ENCODE data around the gene DBF4. TPM values are rescaled to one million over a fixed set of nuclear protein-coding genes. Genes with fewer than 3 reads are reported as not detected.
"Not testable (repeated sequence)": the region's sequence is repeated elsewhere in the genome, so short reads cannot be mapped to it uniquely, and the experiment has no call there.

The DBF4 gene
- total RNA-seq, 1 experiment from 2014 or later: 22.0 TPM

DNA sequence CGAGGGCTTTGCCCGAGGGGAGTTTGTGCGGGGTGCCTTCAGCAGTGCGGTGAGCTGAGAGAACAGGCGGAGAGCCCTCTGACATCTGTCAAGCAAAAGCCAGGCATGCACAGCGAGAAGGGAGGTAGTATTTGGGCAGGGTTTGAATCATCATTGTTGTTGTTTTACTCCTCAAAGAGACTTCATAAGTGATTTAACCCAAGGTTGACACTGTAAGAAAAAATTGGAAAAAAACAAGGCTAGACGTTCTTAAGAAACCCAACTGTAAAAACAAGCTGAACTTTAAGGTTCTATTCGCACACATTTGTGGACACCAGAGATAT is 59.1 kb downstream of the DBF4 start:
- no TSS peak for BruUV-seq (replicated peaks)
- CTCF ChIA-PET: interaction anchor here (1.3 kb wide), 1 partner anchor 176 kb away, joined by 7 read pairs; no protein-coding TSS in a partner anchor
- H3K4me1 Mint-ChIP-seq (ENCODE audit: low read depth, unreplicated experiment): no peaks in the 10 kb centered on the region
- TF ChIP-seq CTCF (IDR thresholded peaks at IDR 0.05; ENCODE audit: unreplicated experiment): no peak
- peak overlapping the region; percentile 74 for H3K4me3 Mint-ChIP-seq (ENCODE audit: low read depth, unreplicated experiment)
- H3K9me3 Mint-ChIP-seq (ENCODE audit: low read depth, unreplicated experiment): no peaks in the 10 kb centered on the region
- no peak overlapping the region for H3K27ac Mint-ChIP-seq (ENCODE audit: unreplicated experiment)
- DNase-seq: no peak
- intact Hi-C loops (cut with micrococcal nuclease; ENCODE audit: unreplicated experiment): no loop called here
- H3K36me3 Mint-ChIP-seq (ENCODE audit: insufficient read depth, unreplicated experiment): peaks cover 10% of the 10 kb centered on the region
- peaks cover 5% of the 10 kb centered on the region for H3K27me3 Mint-ChIP-seq (ENCODE audit: unreplicated experiment)

- DNase-seq: no peak
- intact Hi-C loops (cut with micrococcal nuclease; ENCODE audit: unreplicated experiment): no loop called here
- CTCF ChIA-PET: no interaction called here
- Mint-ChIP-seq H3K9me3 (ENCODE audit: low read depth, unreplicated experiment) (no peaks in the 10 kb centered on the region), H3K4me3 (ENCODE audit: low read depth, unreplicated experiment) (no peak overlapping the region), H3K36me3 (ENCODE audit: insufficient read depth, unreplicated experiment) (no peaks in the 10 kb centered on the region), H3K27me3 (ENCODE audit: unreplicated experiment) (no peaks in the 10 kb centered on the region), H3K4me1 (ENCODE audit: low read depth, unreplicated experiment) (no peaks in the 10 kb centered on the region), H3K27ac (ENCODE audit: unreplicated experiment) (no peak overlapping the region)
- no peak for TF ChIP-seq CTCF (IDR thresholded peaks at IDR 0.05; ENCODE audit: unreplicated experiment)
- BruUV-seq (replicated peaks): no TSS peak
These were observed 64.8 kb downstream of the DBF4 start for GRCh38 chr7:87941138-87941537.

DNA sequence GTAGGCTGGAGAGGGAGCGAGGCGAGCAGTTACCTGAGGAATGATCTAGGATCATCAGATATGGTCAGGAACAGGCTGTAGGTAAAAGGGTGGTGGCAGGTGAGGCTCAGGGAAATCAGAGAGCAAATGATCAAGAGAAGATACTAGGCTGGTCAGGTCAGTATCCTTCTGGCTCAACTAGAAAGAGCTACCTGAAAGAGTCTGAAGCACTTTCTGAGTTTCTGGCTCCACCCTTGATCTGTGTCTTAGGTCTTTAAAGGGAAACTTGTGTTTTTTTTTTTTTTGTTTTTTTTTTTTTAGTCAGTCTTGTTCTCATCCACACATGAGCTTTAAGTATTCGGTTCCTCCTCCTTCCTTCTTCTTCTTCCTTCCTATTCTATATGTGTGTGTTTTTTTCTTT is 68.3 kb downstream of the DBF4 start:
- BruUV-seq (replicated peaks): no TSS peak
- CTCF ChIA-PET: no interaction called here
- H3K9me3 Mint-ChIP-seq (ENCODE audit: low read depth, unreplicated experiment): no peaks in the 10 kb centered on the region
- no peak for DNase-seq
- TF ChIP-seq CTCF (IDR thresholded peaks at IDR 0.05; ENCODE audit: unreplicated experiment): no peak
- intact Hi-C loops (cut with micrococcal nuclease; ENCODE audit: unreplicated experiment): no loop called here
- H3K27ac Mint-ChIP-seq (ENCODE audit: unreplicated experiment): no peak overlapping the region
- no peaks in the 10 kb centered on the region for H3K27me3 Mint-ChIP-seq (ENCODE audit: unreplicated experiment)
- no peaks in the 10 kb centered on the region for H3K4me1 Mint-ChIP-seq (ENCODE audit: low read depth, unreplicated experiment)
- no peak overlapping the region for H3K4me3 Mint-ChIP-seq (ENCODE audit: low read depth, unreplicated experiment)
- no peaks in the 10 kb centered on the region for H3K36me3 Mint-ChIP-seq (ENCODE audit: insufficient read depth, unreplicated experiment)

GRCh38 chr7:87945926-87946325 is 69.6 kb downstream of the DBF4 start:
- not testable (repeated sequence) for H3K36me3 Mint-ChIP-seq (ENCODE audit: insufficient read depth, unreplicated experiment); H3K27me3 Mint-ChIP-seq (ENCODE audit: unreplicated experiment)

GRCh38 chr7:87948371-87948770 is 72.1 kb downstream of the DBF4 start:
- BruUV-seq (replicated peaks): no TSS peak
- H3K27ac Mint-ChIP-seq (ENCODE audit: unreplicated experiment): no peak overlapping the region
- H3K36me3 Mint-ChIP-seq (ENCODE audit: insufficient read depth, unreplicated experiment): no peaks in the 10 kb centered on the region
- intact Hi-C loops (cut with micrococcal nuclease; ENCODE audit: unreplicated experiment): no loop called here
- no peaks in the 10 kb centered on the region for H3K27me3 Mint-ChIP-seq (ENCODE audit: unreplicated experiment)
- H3K9me3 Mint-ChIP-seq (ENCODE audit: low read depth, unreplicated experiment): no peaks in the 10 kb centered on the region
- CTCF ChIA-PET: no interaction called here
- TF ChIP-seq CTCF (IDR thresholded peaks at IDR 0.05; ENCODE audit: unreplicated experiment): no peak
- no peak overlapping the region for H3K4me3 Mint-ChIP-seq (ENCODE audit: low read depth, unreplicated experiment)
- DNase-seq: no peak
- no peaks in the 10 kb centered on the region for H3K4me1 Mint-ChIP-seq (ENCODE audit: low read depth, unreplicated experiment)

More at GRCh38 chr7:87945926-87946325, 69.6 kb downstream of the DBF4 start:
- H3K4me3 Mint-ChIP-seq (ENCODE audit: low read depth, unreplicated experiment); H3K9me3 Mint-ChIP-seq (ENCODE audit: low read depth, unreplicated experiment); H3K4me1 Mint-ChIP-seq (ENCODE audit: low read depth, unreplicated experiment); H3K27ac Mint-ChIP-seq (ENCODE audit: unreplicated experiment); DNase-seq; BruUV-seq (replicated peaks); CTCF ChIA-PET; intact Hi-C loops (cut with micrococcal nuclease; ENCODE audit: unreplicated experiment): not testable (repeated sequence)

Other genes starting within 250 kb of the DBF4 start
- gene RUNDC3B, start 248.1 kb upstream of the DBF4 start, total RNA-seq (2022): 0.42 and 0.56 TPM in 2 replicates
- gene SLC25A40, start 133 bp upstream of the DBF4 start, total RNA-seq (2022): 17.3 and 19.1 TPM in 2 replicates
- gene ADAM22, start 57.8 kb downstream of the DBF4 start, total RNA-seq (2022): 3.0 and 3.2 TPM in 2 replicates